ENCODE data around the gene PKMYT1.

Gene PKMYT1

DNA sequence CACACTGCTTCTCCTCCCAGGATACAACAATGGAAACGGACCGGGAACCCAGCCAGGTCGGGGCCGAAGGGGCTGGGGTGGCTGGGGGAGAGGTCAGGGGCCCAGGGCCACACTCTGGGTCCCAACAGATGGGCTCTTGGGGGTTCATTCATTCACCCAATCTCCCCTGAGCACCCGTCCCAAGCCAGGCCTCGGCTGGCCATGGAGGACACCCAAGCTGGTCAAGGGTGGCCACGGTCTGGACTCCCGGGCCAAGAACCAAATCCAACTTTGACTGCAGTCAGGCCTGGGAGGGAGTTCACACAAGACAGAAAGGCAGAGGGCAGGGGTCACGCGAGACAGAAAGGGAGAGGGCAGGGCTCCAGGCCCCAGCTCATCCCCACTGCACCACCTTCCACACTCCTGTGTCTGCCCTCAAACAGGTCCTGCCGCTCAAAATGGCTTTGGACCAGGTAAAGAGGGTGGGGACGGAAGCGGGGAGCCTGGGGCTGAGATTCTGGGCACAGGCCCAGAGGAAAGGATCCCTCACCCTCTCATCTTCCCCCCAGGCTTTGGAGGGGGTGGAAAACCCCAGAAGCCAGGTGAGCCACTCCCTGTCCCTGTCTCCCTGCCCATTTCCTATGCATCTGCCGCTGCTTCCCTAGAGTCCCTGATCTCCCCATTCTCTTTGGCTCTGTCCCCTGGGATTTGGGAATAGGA lies 12.3 kb upstream of the PKMYT1 start:
- no peak for DNase-seq

GRCh38 chr16:2991566-2992261 lies 11.5 kb upstream of the PKMYT1 start:
- no peak for DNase-seq

DNA sequence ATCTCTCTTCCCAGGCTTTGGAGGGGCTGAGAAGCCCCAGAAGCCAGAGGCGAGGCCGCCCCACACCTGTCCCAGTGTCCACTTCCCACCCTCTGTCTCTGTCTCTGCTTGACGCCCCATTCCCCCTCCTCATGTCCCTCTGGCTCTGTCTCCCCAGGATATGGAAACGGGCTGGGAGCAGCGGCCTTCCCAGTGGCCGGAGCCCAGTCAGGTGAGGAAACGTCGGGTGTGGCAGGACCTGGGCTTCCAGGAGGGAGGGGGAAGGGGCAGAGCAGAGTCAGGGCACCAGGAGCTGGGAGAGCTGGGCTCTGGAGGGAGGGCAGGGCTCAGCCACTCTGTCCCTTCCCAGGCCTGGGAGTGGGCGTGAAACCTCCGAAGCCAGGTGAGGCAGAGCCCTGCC lies 10.6 kb upstream of the PKMYT1 start:
- no peak for DNase-seq

DNA sequence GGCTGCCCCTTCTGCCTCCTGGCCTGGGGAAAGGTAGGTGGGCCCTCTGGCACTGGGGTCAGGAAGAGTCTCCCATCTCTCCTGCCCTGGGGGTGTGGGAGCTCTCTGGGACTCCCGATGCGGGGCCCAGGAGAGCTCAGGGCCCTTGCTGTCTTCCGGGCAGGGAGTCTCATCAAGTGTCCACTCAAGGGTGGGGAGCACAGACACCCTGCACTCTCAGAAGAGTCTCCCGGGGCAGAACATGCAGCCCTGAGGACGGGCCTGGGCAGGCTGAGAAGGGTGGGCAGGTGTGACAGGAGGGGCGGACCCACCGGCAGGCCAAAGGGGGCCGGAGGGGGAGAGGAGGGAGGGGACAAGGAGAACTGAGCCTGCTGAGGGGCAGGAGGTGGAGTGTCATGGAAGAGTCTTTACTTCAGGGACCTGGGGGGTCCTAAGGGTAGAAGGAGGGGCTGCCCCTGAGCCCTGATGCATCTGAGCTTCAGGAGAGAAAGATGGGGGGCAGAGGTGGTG lies 8.4 kb upstream of the PKMYT1 start:
- no peak for DNase-seq

DNA sequence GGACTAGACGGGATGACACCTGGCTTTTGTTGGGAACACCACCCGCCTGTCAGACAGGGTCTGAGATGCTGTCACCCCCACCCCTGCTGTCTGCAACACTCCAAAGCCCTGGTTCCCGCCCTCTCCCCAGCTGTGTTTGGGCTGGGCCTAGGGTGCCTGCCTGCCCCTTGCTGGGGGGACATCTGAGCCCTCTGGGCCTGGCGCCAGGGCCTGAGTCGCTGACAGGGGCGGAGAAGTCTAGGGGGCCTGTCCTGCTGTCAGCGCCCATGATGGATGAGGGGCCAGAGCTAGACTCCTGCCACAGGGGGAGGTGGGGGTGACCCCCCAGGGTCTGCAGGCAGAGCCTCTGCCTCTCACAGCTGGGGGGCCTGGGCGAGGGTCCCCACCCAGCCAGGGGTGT lies 7.6 kb upstream of the PKMYT1 start:
- no peak for DNase-seq

DNA sequence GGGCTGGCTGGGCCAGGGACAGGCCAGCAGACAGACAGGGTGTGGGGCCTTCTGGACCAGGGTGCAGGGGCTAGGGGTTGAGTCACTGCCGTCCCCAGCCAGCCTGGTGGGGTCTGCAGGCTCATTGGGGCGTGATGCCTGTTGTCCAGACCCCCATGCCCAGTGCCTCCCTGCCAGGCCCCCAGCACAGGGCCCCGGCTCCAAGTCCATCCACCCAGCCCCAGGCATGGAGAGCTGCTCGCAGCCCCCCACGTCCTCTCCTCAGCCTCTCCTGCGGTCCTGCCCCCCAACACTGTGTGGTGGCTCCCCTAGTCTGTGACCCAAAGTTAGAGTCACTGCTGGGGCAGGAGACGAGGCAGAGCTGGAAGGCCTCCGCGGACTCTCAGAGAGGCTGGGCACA lies 7.0 kb upstream of the PKMYT1 start:
- no peak for DNase-seq

DNA sequence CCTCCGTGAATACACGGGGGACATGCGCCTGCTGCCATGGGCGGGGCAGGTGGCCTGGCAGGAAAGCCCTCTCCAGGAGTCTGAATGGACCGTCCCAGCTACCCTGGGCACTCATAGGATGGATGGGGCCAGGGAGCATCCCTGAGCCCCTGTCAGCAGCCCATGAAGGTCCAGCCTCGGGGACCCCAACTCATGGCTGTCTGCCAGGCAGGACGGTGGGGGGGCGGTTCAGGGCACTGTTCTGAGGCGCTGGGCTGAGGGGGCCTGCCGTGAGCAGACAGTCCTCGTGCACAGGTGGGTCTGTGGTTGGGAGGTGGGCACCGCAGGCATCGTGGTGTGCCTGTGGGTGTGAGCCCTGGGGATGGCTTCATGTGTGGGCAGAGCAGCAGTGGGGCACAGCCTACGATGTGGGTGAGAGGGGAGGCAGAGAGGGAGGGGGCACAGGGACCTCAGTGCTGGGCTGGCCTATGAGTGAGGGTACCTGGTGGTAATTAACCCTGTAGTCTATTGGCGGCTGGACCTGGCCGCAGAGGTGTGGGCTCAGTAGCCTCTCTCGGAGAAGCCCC lies 6.5 kb upstream of the PKMYT1 start:
- no peak for DNase-seq

- DNase-seq = no peak
Observed at GRCh38 chr16:2985893-2986355, 5.7 kb upstream of the PKMYT1 start.

GRCh38 chr16:2985462-2985861 lies 5.2 kb upstream of the PKMYT1 start:
- no peak for DNase-seq

GRCh38 chr16:2983706-2984136 lies 3.5 kb upstream of the PKMYT1 start:
- DNase-seq = peak in 1 of 2 experiments; percentile 61

DNA sequence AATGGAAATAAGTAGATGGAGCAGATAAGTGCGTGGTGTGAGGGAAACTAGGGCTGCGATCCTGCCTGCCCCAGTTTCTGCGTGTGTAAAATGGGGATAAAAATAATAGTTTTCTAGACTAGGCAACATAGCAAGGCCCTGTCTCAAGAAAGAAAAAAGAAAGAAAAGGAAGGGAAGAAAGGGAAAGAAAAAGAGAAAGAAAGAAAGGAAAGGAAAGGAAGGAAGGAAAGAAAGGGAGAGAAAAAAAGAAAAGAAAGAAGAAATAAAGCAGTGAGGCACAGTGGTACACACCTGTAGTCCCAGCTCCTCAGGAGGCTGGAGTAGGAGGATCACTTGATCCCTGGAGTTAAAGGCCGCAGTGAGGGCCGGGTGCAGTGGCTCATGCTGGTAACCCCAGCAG lies 2.2 kb upstream of the PKMYT1 start:
- DNase-seq = no peak

DNA sequence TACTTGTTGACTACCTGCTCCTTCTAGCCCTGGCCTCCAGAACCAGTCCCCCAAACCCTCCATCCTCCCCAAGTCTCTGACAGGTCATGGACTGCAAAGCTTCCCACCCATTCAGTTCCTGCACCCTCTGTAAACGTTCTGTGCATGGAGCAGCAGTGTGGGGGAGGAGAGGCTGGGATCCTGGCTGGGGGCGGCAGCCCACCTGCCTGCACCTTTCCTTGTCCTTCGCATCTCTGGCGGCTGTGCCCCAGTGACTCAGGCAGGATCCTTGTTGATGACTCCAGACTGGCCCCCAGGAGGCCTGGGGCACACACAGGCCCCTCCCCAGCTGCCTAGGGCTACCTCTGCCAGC lies 1.6 kb upstream of the PKMYT1 start:
- no peak for DNase-seq

DNA sequence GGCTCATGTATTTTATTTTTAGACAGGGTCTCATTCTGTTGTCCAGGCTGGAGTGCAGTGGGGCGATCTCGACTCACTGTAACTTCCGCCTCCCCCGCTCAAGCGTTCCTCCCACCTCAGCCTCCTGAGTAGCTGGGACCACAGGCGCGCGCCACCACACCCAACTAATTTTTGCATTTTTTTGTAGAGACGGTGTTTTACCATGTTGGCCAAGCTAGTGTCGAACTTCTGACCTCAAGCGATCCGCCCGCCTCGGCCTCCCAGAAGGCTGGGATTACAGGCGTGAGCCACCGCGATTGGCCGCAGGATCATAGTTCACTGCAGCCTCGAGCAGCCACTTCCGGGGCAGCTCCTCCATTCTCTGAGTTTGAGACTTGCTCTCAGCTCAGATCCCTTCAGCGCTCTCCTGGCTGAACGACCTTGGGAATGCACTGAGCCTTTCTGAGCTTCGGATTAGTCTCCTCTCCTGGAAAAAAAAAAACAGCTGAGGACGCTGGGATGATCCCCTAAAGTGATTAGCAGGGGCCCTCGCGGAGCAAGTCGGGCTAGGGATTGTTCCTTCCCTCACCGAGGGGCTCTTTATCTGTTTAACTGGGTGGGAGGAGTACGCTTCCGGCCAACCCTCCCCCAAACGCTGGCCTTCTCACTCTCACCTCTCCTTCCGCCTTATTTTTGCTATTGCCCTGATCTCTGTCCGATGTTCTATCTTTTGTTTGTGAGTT lies 1.1 kb upstream of the PKMYT1 start:
- no peak for DNase-seq

GRCh38 chr16:2979669-2980226 lies 498 bp downstream of the PKMYT1 start:
- peak in 1 of 2 experiments; percentile 6 for DNase-seq

DNA sequence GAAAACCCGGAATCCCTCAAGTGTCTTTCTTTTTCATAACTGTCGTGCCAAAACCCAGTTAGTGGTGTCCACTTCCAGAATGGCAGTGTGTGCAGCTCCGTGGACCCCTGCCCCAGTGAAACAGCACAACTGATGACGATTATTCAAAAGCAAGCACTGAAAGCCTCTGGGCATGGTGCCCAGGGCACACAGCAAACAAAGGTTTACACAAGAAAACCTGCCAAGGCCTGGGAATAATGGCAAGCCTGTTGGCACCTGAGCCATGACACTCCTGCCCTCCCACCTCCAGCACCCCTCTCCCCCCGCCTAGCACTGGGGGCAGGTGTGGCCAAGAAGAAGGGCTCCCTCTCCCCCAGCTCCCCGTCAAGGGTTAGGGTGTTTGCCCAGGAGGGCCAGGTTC lies 2.8 kb downstream of the PKMYT1 start:
- DNase-seq = no peak

DNA sequence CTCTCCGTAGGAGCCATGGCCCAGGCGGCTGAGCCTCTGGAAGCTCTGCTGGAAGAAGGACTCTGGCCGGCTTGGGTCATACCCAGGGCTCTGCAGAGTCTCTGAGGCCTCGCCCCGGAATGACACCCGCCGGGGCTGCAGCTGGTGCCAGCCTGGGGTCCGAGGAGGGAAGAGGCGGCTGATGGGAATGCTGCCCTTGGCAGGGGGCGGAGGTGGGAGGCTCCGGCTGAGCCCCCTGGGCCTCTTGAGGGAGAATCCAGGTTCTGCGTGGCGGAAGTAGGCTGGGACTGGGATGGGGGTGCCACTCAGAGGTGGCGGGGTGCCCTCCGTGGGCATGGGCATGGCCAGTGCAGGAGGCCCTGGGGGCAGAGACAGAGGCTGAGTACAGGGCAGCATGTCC lies 3.6 kb downstream of the PKMYT1 start:
- DNase-seq = no peak

DNA sequence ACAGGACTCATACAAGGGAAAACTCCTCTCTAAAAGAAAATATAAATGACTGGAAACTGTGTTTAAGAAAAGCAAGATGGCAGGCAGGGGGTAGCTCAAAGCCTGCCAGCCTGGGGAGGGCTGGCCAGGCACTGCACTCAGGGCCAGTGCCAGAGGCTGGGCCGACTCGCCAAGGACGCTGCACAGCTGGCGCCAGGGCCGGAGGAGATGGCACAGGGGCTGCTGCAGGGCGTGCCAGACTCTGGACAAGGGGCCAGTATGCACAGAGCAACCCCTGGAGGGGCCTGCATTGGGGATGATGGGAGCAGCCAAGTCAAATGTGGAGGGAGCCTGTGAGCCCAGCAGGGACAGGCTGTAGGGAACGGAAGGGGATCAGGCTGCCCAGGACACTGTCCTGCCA lies 4.0 kb downstream of the PKMYT1 start:
- no peak for DNase-seq

GRCh38 chr16:2975161-2975795 lies 5.0 kb downstream of the PKMYT1 start:
- DNase-seq = no peak

DNA sequence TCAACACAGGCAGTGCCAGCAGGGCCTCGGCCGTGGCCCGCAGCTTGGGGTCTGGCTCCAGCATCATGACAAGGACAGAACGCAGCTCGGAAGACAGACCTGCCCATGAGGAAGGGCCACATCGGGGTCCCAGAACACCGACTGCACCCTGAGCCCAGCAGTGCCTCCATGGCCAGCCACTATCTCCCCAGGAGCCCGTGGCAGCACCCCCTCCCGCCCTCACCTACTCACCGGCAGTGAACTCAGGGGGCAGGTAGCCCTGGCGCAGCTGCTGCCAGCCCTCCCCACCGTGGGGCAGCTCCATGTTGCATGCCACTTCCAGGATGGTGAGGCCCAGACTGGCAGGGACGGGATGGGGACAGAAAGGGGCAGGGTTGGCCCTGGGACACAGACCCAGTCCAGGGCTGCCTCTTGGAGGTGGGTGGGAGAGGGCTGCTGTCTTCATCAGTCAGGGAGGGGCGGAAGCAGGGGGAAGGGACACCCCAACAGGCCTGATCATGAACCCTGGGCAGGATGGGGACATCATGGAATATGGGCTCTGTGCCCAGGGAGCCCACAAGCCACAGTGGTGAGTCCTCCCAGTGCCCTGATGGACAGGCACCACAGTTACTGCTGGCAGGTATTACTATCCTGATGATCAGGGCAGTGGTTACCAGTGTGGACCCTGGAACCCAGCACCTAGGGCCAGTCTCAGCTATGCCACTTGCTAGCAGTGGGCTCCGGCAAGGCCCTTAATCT lies 5.8 kb downstream of the PKMYT1 start:
- DNase-seq = no peak

- no peak for DNase-seq
Observed at GRCh38 chr16:2973605-2974318, 6.5 kb downstream of the PKMYT1 start.

DNA sequence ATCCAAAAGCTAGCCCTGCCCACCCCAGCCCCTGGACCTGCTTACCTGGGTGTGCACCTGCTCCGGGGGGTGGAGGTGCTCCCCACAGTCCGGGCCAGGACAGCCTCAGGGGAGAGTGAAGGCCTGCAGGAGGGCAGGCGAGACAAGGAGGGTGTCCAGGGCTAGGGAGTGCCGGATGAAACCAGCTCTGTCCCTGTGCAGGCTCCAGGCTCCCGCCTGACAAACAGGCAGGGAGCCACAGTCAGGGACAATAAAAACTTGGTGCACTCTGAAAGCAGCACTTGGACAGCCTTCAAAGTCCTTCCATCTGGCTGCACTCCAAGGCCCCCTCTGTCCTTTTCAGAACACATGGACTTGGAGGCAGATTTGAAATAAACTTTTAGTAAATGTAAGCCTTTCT lies 7.2 kb downstream of the PKMYT1 start:
- DNase-seq = no peak

Data from SW 1271 (cell line).